Measurements from ENCODE around the gene SLC15A2. TPM values are rescaled to one million over a fixed set of nuclear protein-coding genes. Genes with fewer than 3 reads are reported as not detected.

Gene SLC15A2
- total RNA-seq, 1 experiment from 2014 or later = 2.4 TPM

DNA sequence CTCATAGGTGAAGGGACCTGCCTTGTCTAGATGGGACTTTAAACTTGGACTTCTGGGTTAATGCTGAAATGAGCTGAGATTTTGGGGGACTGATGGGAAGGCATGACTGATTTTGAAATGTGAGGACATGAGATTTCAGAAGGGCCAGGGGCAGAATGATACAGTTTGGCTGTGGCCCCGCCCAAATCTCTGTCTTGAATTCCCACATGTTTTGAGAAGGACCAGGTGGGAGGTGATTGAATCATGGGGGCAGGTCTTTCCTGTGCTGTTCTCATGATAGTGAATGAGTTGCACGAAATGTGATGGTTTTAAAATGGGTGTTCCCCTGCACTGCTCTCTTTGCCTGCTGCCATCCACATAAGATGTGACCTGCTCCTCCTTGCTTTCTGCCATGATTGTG lies 85.0 kb downstream of the SLC15A2 start:
- Mint-ChIP-seq H3K27me3 (ENCODE audit: low read depth) (no peaks in the 10 kb centered on the region), H3K36me3 (ENCODE audit: insufficient read depth in 1 of 3, low read depth in 3 of 3) (peaks cover 16 to 32% (median 16%) of the 10 kb centered on the region in 3 experiments), H3K4me1 (no peaks in the 10 kb centered on the region), H3K4me3 (no peak overlapping the region), H3K9me3 (peaks cover 27 to 29% of the 10 kb centered on the region in 2 experiments), H3K27ac (no peak overlapping the region)
- H3K18ac ChIP-seq (ENCODE audit: insufficient read length, low read depth, low read length) = no peak overlapping the region
- no peak overlapping the region for H4K8ac ChIP-seq (replicated peaks; ENCODE audit: insufficient read length, low read depth, low read length)
- no peaks in the 10 kb centered on the region for H3K79me2 ChIP-seq (ENCODE audit: insufficient read depth, low read length)
- no peak for DNase-seq
- no peak overlapping the region for H2BK5ac ChIP-seq (ENCODE audit: insufficient read length, low read length)
- no peaks in the 10 kb centered on the region for H3K79me1 ChIP-seq (ENCODE audit: insufficient read depth, low read depth, low read length, poor library complexity, severe bottlenecking)
- H2AFZ ChIP-seq (ENCODE audit: low read length) = no peak overlapping the region
- no peak overlapping the region for H2AK5ac ChIP-seq (ENCODE audit: insufficient read length, low read length)
- H4K20me1 ChIP-seq (ENCODE audit: control insufficient read depth, insufficient read depth, insufficient read length) = no peaks in the 10 kb centered on the region
- no peaks in the 10 kb centered on the region for H3K27me3 ChIP-seq (ENCODE audit: insufficient read depth, low read length)
- H3K9ac ChIP-seq (ENCODE audit: extremely low read depth, insufficient read length, low read length) = no peak overlapping the region
- H3T11ph ChIP-seq (ENCODE audit: low read length) = no peak overlapping the region
- no peak overlapping the region for H2BK120ac ChIP-seq (ENCODE audit: low read depth, low read length, poor library complexity, severe bottlenecking)
- H4K5ac ChIP-seq (ENCODE audit: insufficient read length, low read depth, low read length) = no peak overlapping the region
- TF ChIP-seq, protein P1, sequence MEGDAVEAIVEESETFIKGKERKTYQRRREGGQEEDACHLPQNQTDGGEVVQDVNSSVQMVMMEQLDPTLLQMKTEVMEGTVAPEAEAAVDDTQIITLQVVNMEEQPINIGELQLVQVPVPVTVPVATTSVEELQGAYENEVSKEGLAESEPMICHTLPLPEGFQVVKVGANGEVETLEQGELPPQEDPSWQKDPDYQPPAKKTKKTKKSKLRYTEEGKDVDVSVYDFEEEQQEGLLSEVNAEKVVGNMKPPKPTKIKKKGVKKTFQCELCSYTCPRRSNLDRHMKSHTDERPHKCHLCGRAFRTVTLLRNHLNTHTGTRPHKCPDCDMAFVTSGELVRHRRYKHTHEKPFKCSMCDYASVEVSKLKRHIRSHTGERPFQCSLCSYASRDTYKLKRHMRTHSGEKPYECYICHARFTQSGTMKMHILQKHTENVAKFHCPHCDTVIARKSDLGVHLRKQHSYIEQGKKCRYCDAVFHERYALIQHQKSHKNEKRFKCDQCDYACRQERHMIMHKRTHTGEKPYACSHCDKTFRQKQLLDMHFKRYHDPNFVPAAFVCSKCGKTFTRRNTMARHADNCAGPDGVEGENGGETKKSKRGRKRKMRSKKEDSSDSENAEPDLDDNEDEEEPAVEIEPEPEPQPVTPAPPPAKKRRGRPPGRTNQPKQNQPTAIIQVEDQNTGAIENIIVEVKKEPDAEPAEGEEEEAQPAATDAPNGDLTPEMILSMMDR (conservative IDR thresholded peaks at IDR 0.05) = no peak
- H2BK15ac ChIP-seq (ENCODE audit: low read depth, low read length) = no peak overlapping the region
- H3K23ac ChIP-seq (ENCODE audit: insufficient read length, low read depth, low read length) = no peak overlapping the region
- no peak overlapping the region for H4K91ac ChIP-seq (ENCODE audit: insufficient read length, low read depth, low read length)
- H3K4me1 ChIP-seq (ENCODE audit: insufficient read depth, low read length) = no peaks in the 10 kb centered on the region
- H3K27ac ChIP-seq (ENCODE audit: insufficient read length, low read depth, low read length) = no peak overlapping the region
- H3K56ac ChIP-seq (ENCODE audit: insufficient read length, low read depth, low read length) = no peak overlapping the region
- H3K14ac ChIP-seq (ENCODE audit: insufficient read depth, low read length) = no peak overlapping the region
- peaks cover 12% of the 10 kb centered on the region for H3K9me3 ChIP-seq (ENCODE audit: control insufficient read depth, low read depth, low read length)
- H2BK20ac ChIP-seq (ENCODE audit: low read depth, low read length, poor library complexity, severe bottlenecking) = no peak overlapping the region
- H2BK12ac ChIP-seq (ENCODE audit: insufficient read length, low read depth, low read length) = no peak overlapping the region
- WGBS (ENCODE audit: extremely low coverage, insufficient read length, low lambda C conversion rate) = no CpG with 5 or more reads among the region's 2 CpGs
- no peaks in the 10 kb centered on the region for H3K23me2 ChIP-seq (ENCODE audit: insufficient read length, low read depth, low read length, poor library complexity, severe bottlenecking)
- no peak overlapping the region for H3K4ac ChIP-seq (ENCODE audit: low read depth, low read length)
- no peak overlapping the region for H3K4me2 ChIP-seq (ENCODE audit: insufficient read depth, insufficient read length, low read length)

Data from H9 (cell line).